NCI-H146 treated with DMSO at 0.1 percent for 48 hours (cell line): ENCODE results near the gene MACROH2A1.
"Not testable (repeated sequence)": the region's sequence is repeated elsewhere in the genome, so short reads cannot be mapped to it uniquely, and the experiment has no call there.

Experiments
- DNase-seq: peaks from one replicate; lab custom pipeline; 2025; ENCODE audit not compliant: unreplicated experiment; lab: John Stamatoyannopoulos, UW

The MACROH2A1 gene

DNA sequence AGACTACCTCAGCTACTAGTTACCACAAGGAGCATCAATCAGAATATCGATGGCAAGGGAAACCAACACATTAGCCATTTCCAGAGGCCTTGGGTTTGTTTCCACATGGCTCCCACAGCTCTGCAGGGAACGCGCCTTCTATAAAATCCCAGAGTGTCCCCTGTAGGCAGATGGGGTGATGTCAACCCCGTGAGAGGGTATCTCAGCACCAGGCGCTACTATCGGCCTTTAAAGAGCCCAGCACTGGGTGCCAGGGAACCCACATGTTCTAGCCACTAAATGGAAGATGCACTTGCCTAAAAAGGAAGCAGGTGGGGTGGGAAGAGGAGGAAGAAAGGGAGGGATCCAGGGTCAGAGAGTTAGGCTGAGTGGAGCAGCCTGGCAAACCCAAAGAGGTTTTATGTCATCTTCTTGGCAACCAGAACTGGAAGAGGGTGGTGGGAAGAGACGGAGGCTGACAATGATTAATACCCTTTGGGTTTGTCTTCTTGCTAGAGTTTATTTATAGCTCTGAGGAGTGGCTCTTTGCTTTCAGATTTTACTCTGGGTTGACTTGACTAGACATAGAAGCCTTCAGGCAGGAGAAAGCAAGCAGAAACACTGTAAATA lies 19.9 kb downstream of the MACROH2A1 start:
- no peak for DNase-seq

DNA sequence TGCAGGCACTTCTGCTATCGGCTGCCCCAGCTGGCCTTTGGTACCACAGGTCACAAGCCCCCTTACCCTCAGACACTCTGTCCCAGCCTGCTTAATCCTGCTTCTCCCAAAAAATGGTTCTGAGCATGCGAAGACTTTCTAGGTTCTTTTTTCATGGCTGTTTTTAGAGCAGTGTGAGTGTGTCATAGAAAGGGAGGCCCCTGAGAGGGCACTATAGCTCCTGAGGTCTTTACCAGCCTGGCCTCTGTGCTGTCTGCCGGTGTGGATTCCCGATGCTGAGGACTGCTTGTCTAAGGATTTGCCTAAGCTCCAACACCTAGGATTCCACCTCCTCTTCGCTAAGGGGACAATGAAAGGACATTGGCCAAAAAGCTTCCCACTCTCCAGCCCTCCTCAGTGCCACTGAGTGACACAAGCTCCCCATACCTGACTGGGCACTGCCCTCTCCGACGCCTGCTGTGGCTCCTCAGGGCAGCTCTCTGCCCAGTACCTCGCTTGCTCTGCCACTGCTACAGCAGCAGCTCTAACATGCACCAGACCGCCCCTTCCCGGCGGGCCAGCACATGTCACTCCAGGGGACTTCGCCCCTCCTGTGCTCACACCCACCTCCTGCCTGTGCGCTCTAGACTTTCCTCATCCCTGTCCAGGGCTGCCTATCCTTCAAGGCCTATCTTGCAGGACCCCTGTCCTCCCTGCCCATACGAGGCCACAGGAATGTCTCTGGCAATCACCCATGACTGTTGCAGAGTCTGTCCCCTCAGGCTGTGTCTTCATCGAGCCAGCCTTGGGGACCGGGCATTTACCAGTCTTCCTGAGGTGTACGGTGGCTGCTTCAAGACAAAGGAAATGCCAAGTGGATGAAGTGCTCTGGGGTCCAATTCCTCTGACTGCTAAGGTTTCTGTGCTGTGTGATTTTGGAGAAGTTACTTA lies 21.0 kb downstream of the MACROH2A1 start:
- DNase-seq: no peak

DNA sequence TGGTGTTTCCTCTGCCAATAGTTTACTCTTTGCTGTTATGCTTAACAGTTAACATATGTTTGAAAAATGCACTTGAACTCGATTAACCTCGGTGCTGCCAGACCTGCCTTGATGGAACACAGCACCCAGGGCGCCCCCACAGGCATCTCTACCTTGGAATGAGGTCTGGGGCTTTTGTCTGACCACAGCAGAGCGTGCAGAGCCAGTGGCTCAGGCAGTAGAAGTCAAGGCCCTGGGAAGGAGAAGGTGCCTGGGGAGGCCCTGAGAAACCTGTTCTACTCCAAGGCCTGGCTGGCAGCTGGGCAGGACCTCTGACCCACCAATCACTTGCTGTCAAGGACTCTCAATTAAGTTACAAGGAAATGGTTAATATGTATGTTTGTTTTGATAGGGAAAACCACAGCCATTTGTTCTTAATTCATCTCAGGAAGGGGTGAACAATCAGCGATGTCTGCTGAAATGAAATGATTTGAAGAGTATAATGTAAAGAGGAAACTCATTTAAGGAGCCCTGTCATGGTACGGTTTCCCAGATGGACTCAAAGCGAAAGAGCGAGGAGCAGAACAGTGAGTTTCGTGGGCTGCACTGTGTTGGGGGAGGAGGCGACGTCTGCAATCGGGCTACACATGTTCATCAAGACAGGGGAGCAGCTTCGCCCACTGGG lies 21.9 kb downstream of the MACROH2A1 start:
- DNase-seq: no peak

DNA sequence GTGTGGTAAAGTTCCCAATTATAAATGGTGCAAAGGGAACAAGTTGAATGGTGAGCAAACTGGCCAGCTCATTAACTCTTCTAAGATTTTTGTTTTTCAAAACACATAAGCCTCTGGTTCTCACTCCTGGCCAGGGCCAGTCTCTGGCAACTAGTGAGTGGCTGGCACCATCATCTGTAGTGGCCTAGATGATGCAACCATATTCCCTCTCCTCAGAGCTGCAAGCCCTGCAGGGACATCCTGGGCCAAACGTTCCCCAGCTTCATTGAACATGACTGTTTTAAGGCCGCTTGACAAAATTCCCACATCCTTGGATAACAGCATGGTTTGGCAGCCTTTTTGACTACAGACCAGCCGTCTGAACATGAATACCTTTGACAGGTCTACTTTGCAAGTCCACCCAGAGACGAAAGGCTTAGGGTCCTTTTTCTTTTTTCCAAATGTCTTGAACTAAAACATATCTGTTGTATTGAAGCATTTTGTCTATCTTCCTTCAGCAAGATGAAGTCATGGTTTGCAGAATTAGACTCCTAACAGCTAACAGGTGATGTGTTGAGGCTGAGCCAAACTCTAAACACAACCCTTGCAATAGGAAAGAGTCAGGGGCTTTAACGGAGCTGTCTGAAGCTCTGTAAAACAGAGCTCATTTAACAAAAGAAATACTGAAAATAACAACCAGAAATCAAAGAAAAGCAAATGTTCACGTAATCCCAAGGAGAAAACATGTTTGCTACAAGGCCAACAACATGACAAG lies 23.8 kb downstream of the MACROH2A1 start:
- DNase-seq: no peak

DNA sequence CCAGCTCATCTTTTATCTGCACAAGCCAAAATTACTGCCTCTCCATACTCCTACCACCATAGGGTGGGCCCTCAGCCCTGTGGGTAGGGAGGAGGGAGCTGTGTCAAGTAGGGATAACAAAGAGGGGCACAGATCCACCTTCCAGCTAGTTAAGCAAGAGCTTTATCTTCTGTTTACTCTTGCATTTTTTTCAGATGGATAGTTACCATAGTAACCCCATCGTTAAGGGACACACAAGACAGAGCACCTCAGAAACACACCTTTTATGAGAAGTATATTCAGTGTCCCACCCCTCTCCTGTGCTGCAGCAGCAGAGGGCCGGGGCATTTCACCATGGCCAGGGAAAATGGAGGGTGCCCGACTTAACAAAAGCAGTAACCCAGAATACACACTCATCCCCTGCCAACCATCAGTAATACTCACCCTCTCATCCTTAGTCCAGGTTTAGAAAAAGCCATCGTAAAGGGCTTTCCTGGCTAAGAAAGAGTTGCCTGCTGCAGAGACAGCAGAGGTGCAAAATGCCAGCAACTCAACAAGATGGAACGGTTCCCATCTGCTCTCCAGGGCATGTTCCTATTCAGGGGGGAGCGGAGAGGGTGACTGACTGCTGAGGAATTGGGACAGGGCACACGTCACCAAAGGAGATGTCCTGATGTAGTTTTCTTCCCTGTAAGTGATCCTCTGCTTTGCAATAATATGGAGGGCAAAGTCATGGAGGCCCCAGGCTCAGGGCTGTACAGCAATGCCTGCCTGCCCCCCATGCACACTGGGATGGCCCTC lies 25.1 kb downstream of the MACROH2A1 start:
- DNase-seq: no peak

DNA sequence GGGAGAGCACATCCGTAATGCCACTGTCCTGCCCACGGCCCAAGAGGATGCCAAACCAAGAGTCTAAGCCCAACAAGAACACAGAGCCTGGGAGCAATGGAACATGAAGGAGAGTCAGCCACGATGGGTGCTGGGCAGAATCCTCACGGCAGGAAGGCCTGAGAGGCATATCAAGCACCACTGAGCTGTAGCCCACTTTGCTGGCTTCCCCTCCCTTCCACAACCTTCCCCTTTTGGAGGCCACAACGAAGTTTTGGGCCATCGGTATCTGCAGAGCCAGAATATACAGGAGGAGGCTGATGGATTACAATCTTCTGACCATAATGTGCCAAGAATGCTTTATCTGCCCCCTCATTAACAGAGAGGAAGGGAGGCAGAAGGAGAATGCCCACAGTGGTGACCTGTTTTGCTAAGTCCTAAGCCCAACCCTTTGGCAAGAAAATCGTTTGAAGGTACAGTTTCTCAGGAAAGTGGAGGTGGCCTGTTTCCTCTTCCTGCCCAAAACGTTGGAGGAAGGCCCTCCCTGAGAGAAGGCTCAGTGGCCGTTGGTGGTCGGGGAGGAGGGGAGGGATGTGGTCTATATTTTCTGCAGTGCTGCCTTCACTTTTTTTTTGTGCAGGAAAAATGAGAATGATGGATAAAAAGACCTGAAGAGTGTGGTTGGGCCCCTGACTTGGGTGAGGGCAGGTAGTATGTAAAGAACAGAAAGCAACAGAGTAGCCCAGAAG lies 26.2 kb downstream of the MACROH2A1 start:
- no peak for DNase-seq

DNA sequence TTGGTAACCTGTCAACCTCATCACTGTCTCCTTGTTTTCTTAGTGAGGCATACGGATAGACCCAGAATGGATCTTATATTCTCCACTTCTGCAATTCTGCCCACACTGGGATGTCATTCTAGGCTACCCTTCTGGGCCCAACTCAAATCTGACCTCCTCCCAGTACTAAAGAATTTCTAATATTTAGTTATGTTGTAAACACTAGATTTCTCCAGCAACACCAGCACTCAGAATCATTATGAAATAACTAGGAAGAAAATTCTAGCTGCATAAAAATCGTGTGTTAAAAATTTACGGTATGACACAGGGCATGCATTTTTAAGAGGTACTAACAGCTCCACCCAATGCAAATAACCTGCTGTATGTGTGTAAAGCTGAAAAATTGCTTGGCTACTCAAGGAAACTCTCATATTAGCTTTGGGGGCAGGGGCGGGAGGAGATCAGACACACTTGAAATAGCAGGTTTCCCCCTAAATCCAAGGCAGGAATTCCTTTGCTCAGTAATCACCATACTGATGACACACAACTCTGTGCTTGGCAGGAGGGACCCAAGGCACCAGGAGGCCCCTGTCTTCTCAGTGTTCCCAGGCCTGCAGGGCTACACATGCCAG lies 27.3 kb downstream of the MACROH2A1 start:
- DNase-seq: no peak

DNA sequence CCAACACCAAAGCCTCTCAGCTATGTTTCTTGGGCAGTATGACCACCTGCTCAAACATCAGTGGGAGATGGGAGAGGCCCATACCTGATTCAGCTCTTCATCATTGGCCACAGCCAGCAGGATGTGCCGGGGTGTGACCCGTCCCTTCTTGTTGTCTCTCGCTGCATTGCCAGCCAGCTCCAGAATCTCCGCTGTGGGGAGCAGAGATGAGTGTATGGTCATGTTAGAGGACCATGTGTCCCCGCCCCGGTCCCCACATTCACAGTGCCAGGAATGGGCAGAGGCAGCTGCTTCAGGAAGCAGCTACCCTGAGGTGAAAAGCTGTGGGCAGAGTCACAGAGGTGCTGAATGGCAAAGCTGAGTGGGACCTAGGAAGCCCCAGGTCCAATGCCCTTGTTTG lies 29.1 kb downstream of the MACROH2A1 start:
- no peak for DNase-seq

DNA sequence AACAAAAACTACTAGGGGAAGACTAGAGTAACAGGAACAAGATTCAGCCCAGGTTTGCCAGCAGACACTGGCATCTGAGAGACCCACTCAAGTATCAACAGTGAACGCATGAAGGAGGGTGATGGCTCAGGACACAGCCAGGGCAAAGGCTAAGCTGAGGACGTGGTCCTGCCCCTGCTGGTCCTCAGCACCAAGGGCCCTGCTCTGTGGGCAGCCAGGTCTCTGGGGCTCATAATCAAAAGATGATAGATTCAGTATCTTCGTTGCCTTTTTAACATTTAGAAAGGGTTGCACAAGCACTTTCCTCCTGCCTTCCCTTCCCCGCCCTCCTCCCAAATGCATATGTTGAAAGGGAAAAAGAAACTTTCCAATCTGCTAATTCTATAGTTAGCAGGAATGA lies 31.5 kb downstream of the MACROH2A1 start:
- no peak for DNase-seq

DNA sequence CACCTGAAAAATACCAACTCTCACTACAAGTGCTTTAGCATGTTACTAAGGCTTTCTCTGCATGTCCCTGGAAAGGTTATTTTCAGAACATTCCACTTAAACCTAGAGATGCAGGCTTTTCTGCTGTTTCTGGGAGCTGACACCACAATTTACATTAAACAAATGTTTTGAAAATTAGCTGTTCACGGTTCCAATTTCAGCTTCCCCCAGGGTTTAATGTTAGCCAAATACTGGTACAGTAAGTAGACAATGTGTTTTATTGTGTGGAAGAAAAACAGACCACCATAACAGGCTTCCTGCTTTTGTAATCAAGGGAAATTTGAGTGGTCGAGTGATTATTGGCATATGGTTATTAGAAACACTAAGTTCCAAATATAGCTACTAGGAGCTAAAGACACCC lies 32.0 kb downstream of the MACROH2A1 start:
- no peak for DNase-seq

DNA sequence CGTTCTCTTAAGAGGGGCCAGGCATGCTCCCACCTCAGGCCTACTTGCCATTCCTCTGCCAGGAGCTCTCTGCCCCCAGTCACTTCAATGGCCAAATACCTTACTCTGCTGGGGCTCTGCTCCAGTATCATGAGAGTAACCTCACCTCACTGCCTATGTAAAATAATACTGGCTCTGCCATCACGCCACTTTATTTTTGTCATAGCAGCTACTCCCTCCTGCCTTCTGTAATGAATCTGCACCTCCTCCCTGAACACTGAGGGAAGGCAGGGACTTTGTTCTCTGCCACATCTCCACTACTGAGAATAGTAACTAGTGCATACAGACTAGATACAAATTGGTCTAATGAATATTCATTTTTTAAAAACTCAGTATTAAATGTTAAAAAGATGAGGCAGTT lies 33.8 kb downstream of the MACROH2A1 start:
- DNase-seq: no peak

DNA sequence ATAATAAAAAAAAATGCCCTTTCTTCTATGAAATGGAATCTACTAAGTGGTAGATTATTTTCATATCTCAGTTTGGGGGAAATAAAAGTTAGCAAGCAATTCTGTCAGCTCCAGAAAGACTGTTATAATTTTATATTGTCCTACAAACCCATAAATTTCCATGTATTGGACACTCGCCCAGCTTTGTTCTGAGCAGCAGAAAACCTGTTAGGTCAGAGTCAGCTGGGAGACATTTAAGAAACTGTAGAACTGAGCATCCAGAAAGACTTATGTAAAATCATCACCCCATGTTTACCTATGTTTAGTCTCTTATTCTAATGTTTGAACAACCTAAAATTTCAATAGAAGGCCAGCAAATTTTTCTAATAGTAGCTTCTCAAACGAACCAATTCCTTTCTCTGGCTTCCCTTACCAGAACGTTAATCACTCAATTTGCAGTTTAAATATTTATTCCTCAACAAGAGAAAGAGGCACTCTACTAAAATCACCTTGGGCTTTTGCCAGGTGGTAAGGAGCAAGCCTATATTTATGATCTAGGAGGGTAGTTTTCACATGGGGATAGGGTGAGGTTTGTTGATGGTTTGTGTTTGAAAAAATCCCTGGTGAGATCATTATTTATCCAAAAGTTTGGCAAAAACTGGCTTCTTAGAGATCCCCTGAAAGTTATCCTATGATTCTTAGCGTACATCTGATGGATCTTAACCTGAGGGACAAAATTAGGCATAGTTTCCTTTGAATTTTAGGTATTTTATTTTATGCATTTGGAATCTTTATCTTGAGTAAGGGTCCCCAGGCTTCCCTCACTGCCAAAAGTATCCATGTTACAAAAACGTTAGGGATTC lies 34.4 kb downstream of the MACROH2A1 start:
- peak; percentile 29 for DNase-seq

DNA sequence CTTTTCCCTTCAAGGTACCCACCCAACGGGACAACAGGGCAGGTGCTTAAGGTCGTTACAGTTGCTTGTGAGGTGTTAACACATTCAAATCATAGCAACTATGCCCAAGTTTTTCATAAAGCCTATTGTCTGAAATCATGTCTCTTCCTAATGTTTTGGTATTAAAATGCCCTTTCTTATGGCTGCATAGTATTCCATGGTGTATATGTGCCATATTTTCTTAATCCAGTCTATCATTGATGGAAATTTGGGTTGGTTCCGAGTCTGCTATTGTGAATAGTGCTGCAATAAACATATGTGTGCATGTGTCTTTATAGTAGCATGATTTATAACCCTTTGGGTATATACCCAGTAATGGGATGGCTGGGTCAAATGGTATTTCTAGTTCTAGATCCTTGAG lies 35.7 kb downstream of the MACROH2A1 start:
- not testable (repeated sequence) for DNase-seq

DNA sequence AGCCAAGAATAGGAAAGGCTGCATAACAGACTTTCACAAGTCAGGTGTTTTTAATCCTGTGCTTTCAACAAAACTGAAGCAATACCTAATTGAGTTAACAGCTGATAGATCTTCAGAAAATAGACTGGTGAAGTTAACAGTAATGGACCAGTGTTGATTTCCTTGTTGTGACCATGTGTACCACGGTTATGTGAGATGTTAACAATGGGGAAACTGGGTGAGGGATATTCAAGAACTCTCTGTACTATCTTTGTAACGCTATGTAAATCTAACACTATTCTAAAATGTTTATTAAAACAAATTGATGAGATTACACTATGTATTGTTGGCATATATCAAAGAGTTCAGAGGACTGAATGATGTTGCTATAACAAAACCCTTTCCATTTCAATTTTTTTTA lies 36.9 kb downstream of the MACROH2A1 start:
- no peak for DNase-seq

DNA sequence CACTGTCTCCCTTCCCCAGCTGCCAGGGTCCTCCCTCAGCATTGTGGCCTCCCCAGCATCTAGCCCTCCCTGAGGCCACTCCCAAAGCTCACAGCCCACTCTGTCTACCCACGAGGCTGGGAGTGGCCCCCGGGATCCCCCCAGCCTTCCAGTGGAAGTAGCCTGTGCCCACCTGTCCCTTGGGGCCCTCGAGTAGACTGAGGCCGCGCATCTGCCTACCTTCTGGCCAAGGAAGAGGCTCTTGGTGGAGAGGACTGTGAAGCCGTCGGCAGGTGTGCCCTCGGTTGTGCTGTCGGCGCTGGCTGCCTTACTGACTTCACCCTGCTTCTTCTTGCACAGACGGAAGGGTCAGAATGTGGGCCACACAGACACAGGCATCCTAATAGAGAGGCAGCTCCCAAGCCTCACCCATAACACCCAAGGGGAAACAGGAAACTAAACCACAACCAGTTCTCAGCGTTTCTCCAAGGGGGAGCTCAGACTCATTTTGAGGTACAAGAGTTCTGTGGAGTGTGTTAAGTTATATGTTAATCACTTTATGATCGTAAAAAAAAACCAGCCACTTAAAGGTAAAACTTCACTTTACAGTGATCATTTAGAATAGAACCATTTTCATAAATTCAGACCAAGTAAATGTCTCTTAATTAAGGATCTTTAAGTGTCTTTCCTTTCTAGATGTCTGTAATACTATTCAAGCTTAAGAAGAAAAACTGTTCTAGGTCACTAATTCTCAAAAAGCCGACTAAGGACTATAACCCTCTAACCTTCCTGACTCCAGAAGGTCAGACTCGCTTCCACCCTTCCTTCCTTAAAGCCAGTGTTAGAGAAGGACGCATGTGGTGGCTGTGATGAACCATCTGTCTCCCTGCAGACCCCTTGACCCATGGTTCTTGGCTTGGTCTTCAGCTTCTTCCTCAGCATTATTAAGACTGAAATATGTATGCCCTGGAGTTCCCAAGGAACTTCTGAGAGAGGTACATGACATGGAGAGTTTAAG lies 38.5 kb downstream of the MACROH2A1 start:
- no peak for DNase-seq

DNA sequence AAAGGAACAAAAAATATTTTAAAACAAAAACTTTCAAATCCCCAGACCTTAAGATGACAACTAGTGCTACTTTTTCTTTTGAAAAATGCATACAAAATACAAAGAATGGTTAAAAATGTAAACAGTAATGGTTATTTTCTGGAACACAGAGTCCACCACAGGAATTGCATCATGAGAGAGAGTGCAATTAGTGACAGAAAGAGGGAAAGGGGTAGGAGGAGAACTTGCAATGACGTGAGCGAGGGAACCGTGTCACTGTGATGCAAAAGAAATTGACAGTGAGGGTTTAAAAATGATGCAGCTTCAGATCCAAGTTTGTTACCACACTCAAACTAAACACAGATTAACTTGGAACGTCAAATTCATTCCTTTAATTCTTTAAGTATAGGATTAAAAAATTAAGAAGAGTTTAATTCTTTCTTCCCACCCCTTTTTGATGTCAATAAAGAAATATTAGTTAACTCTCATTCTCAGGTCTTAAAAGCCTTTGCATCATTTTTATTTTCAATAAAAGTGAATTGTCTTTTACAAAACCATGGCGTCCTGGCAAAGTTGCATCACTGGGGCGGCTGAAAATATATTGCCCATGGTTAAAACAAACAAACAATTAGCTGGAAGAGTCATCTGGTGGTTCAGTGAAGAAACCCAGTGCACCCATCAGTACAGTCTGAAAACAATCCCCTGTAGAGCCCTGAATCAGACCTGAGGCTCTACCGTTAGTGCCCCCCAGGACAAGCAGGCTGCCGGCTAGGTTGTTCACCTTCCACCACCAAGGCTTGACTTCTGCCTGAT lies 39.5 kb downstream of the MACROH2A1 start:
- no peak for DNase-seq

DNA sequence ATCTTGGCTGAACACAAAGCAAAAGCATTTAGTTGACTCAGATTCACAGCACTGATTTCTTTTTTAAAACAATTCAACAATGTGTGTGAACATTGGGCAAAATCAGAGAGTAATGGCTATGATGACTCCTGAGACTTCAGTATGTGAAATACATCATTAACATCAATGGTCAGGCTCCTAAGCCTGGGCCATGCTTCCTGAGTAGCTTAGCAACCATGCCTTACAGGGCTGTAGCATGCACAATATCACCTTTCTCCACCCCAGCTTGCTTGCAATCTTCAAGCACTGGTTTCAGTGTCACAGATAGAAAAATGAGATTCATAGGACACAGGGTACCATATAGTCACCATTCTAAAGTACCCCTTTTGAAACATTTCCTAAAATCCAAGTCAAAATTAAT lies 41.3 kb downstream of the MACROH2A1 start:
- no peak for DNase-seq
